ENCODE data around the gene KLHL33. TPM values are rescaled to one million over a fixed set of nuclear protein-coding genes. Genes with fewer than 3 reads are reported as not detected.
"Not testable (repeated sequence)": the region's sequence is repeated elsewhere in the genome, so short reads cannot be mapped to it uniquely, and the experiment has no call there.

KLHL33 gene
- total RNA-seq, 2 experiments from 2014 or later = 3.4 to 3.6 TPM

DNA sequence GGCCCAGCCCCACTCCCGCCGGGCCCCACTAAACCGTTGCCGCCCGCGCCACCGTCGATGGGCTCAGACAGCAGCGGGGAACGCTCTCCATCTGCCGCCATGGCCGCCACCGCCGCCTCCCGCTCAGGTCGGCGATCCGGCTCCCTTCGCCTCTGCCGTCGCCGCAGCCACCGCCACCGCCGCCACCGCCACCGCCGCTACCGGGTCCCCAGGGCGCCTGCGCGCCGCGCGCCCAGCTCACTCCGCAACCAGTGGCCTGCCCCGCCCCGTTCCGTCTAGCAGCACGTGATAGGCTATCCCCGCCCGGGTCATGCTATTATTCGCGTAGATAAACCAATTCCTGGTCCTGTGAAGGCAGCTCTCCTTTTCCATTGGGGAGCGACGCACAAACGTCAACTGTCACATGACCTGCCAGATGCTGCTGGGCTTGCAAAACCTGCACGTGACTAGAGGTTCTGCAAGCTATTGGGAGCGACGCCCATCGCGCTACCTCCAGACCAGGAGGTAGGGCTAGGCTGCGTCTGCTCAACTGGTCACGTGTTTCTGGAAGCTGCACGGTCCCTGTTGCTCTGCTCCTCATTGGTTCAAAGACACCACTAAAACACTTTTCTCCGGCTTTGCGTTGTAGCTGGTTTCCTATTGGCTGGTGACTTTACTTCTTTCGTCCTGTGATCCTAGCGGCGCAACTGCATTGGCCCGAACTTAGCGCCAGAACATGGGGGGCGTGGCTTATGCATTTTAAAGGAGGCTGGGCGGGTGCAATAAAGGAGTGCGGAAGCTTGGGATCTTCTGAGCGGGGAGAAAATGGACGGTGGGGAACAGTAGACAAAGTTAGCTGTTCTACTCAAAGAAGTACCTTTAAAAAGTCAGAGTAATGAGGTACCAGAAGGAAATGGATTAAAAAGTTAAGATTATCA lies 25.5 kb upstream of the KLHL33 start, which contains the start of gene PIP4P1:
PIP4P1 (minus strand) TSS at position 210 of the 917 bp plus-strand sequence; CDS start at position 101, 109 bp downstream.
- POLR2A ChIA-PET = interaction anchor here (0.7 to 2.9 kb wide), 12 partner anchors 8 to 221 kb away, joined by 3 to 29 read pairs (median 8); partner anchors contain the start of genes PARP2, PNP and TEP1
- no peaks in the 10 kb centered on the region for H3K9me3 Mint-ChIP-seq
- peak; percentile 97 for DNase-seq
- peak within 1 kb of the TSS; percentile 93 for H3K27ac Mint-ChIP-seq
- peak; percentile 96 for ATAC-seq (ENCODE audit: low read depth)
- H3K4me3 Mint-ChIP-seq = peak within 1 kb of the TSS; percentile 98
- H3K4me1 Mint-ChIP-seq = peaks cover 27% of the 10 kb centered on the region
- H3K36me3 Mint-ChIP-seq = peaks cover 18% of the 10 kb centered on the region
- H3K27me3 Mint-ChIP-seq = no peaks in the 10 kb centered on the region

DNA sequence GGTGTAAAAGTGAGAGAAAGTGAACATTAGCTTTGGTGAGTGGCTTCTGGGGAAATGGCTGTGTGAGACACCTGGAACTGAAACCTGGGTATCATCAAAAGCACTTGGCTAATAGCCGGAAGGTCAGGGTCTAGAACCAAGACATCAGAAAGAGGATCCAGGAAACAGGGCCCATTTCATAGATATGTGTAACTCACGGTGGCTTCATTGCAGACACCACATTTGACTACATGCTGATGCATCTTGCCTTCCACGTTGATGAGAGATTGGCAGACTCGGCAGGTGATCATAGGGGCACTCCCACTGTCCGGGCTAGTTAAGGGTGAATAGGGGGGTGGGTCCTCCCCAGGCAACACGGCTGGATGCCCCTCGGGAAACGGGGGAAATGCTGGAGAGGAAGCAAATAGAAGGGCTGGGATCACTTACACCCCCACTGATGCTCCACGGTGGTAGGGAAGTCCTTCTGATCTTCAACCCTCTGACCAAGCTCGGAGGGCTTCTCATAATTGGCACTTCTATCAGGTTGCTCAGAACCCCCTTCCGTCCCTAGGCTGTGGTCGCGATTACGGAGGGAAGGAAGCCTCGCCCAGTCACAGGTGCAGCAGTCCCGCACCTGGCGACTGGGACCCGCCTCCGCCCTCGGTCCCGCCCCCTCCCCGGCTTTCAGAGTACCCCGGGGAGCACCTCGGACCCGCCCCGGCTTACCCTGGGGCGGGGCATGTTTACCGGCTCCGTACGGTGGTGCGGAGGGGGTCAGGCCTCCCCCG lies 24.7 kb upstream of the KLHL33 start:
- ATAC-seq (ENCODE audit: low read depth) = no peak
- Mint-ChIP-seq H3K9me3 (no peaks in the 10 kb centered on the region), H3K27me3 (no peaks in the 10 kb centered on the region), H3K4me3 (peak overlapping the region; percentile 98), H3K27ac (peak overlapping the region; percentile 93), H3K4me1 (peaks cover 26% of the 10 kb centered on the region), H3K36me3 (peaks cover 18% of the 10 kb centered on the region)
- POLR2A ChIA-PET = interaction anchor here (0.6 to 2.9 kb wide), 9 partner anchors 9 to 221 kb away, joined by 3 to 29 read pairs (median 9); partner anchors contain the start of genes PARP2, PNP and TEP1
- no peak for DNase-seq

DNA sequence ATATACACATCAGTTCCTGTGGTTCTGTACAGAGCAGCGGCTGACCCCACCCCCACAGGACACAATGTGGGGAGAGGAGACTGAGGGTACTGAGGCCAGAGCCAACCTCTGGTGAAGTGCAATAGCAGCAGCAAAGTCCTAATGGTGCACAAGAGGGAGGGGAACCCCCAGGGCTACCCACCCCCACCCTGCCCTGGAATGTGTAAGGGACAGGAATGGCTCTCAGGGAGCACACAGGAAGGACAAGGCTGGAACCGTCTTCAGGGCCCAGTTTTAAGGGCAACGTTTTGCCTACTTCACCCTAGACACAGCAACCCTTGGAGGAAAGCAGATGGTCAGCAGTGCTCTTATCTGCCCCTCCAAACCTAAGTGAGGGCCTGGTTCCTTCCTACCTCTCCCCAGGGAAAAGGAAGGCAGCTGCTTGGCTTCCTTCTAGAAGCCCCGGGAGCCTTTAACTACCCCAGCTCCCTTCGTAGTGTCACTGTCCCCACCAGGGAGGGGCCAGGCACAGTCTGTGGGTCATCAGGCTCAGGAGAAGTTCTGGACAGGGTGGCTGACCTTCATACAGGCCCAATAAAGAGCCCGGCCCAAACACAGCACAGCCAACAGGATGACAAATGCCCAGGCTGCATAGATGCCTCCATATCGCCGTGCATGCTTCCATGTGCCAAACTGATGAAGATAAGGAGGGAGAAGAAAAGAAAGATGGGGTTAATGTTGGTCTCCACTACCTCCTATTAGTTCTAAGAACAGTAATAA lies 22.2 kb upstream of the KLHL33 start:
- no peak for ATAC-seq (ENCODE audit: low read depth)
- no peaks in the 10 kb centered on the region for H3K27me3 Mint-ChIP-seq
- H3K4me3 Mint-ChIP-seq = no peak overlapping the region
- peaks cover 18% of the 10 kb centered on the region for H3K36me3 Mint-ChIP-seq
- no peaks in the 10 kb centered on the region for H3K9me3 Mint-ChIP-seq
- peaks cover 26% of the 10 kb centered on the region for H3K4me1 Mint-ChIP-seq
- POLR2A ChIA-PET = no interaction called here
- peak overlapping the region; percentile 20 for H3K27ac Mint-ChIP-seq
- no peak for DNase-seq

DNA sequence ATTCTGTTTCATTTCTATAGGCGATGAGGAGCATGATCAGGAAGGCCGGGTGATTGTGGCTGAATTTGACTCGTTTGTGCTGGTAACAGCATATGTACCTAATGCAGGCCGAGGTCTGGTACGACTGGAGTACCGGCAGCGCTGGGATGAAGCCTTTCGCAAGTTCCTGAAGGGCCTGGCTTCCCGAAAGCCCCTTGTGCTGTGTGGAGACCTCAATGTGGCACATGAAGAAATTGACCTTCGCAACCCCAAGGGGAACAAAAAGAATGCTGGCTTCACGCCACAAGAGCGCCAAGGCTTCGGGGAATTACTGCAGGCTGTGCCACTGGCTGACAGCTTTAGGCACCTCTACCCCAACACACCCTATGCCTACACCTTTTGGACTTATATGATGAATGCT lies 21.0 kb upstream of the KLHL33 start:
- Mint-ChIP-seq H3K27ac (peak overlapping the region; percentile 21), H3K4me3 (no peak overlapping the region), H3K36me3 (peaks cover 22% of the 10 kb centered on the region), H3K4me1 (peaks cover 29% of the 10 kb centered on the region), H3K27me3 (no peaks in the 10 kb centered on the region), H3K9me3 (no peaks in the 10 kb centered on the region)
- no peak for ATAC-seq (ENCODE audit: low read depth)
- POLR2A ChIA-PET = interaction anchor here (2.3 to 3.6 kb wide), 3 partner anchors 13 to 114 kb away, joined by 18 to 36 read pairs (median 22); partner anchors contain the start of genes PARP2 and PNP
- DNase-seq = no peak

DNA sequence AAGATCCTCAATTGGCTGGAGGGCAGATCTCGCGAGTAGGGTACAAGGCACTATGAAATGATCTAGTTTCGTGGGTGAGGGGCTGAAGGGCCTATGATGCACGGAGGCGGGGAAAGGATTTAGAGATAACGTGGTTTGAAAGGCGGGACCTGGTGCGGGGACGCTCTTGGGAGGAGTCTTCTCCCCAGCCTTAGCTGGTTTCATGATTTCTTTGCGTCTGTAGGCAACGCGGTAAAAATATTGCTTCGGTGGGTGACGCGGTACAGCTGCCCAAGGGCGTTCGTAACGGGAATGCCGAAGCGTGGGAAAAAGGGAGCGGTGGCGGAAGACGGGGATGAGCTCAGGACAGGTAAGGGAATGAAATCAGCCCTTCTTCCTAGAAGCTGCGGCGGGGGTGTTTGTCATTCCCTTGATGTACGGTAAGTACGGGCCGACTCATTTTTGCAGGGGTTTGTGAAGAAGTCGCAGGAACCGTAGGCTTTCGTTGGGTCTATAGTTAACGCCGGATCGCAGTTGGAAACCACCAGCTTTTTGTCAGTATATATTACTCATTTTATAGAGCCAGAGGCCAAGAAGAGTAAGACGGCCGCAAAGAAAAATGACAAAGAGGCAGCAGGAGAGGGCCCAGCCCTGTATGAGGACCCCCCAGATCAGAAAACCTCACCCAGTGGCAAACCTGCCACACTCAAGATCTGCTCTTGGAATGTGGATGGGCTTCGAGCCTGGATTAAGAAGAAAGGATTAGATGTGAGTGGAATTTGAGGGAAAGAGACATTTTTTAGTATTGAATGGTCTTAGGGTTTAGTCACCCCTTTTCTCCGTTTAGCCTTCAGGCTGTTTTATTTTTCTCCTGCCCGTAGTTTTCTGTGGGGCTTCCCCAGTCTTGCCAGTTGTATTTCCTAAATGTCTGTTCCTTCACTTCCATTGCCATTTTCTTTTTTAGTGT lies 19.7 kb upstream of the KLHL33 start:
- POLR2A ChIA-PET = interaction anchor here (1.0 to 3.6 kb wide), 16 partner anchors 8 to 226 kb away, joined by 3 to 36 read pairs (median 6); partner anchors contain the start of genes PARP2, PNP and TEP1
- H3K4me1 Mint-ChIP-seq = peaks cover 27% of the 10 kb centered on the region
- DNase-seq (no peak), ATAC-seq (ENCODE audit: low read depth) (peak; percentile 65)
- no peaks in the 10 kb centered on the region for H3K27me3 Mint-ChIP-seq
- no peaks in the 10 kb centered on the region for H3K9me3 Mint-ChIP-seq
- H3K36me3 Mint-ChIP-seq = peaks cover 23% of the 10 kb centered on the region
- no peak overlapping the region for H3K27ac Mint-ChIP-seq
- no peak overlapping the region for H3K4me3 Mint-ChIP-seq

DNA sequence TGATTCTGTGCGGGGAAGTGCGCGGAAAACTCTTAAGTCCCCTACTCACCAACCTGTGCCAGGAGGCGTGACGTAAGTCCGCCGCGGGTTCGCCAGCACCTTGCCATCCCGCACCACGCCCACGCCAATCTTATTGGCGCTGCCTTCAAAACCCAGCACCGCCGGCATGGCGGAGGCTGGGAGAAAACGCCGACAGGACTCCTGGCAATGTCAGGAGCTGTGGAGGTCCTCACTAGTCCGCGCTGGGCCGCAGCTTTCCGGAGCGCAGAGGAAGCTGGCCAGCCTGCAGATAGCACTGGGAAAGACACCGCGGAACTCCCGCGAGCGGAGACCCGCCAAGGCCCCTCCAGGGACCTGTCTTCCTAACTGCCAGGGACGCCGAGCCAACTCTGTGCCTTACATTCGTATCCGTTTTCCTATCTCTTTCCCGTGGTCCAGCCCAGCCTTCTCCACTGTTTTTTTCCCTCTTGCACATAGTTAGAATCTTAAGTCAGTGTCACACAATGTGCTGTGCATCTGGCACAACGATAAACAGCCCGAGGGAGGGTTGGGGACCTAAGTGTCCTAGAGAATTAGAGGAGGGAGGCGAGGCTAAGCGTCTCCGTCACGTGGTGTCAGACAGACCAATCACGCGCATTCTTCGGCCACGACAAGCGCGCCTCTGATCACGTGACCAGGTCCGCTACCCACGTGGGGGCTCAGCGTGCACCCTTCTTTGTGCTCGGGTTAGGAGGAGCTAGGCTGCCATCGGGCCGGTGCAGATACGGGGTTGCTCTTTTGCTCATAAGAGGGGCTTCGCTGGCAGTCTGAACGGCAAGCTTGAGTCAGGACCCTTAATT lies 18.8 kb upstream of the KLHL33 start, which contains the start of the genes APEX1 and OSGEP:
APEX1 (plus strand) TSS at position 711 of the 839 bp plus-strand sequence. CDS start 420 bp downstream, outside the sequence.
OSGEP (minus strand) TSS at position 297 of the 839 bp plus-strand sequence; CDS start at position 168, 129 bp downstream.
- POLR2A ChIA-PET = interaction anchor here (1.0 to 3.6 kb wide), 15 partner anchors 9 to 227 kb away, joined by 3 to 36 read pairs (median 7); partner anchors contain the start of genes PARP2, PNP and TEP1
- H3K27me3 Mint-ChIP-seq = no peaks in the 10 kb centered on the region
- peak within 1 kb of the TSS; percentile 41 for H3K4me3 Mint-ChIP-seq
- H3K4me1 Mint-ChIP-seq = peaks cover 19% of the 10 kb centered on the region
- H3K36me3 Mint-ChIP-seq = peaks cover 18% of the 10 kb centered on the region
- DNase-seq = peak; percentile 90
- ATAC-seq (ENCODE audit: low read depth) = peak; percentile 90
- no peak within 1 kb of the TSS for H3K27ac Mint-ChIP-seq
- H3K9me3 Mint-ChIP-seq = no peaks in the 10 kb centered on the region

DNA sequence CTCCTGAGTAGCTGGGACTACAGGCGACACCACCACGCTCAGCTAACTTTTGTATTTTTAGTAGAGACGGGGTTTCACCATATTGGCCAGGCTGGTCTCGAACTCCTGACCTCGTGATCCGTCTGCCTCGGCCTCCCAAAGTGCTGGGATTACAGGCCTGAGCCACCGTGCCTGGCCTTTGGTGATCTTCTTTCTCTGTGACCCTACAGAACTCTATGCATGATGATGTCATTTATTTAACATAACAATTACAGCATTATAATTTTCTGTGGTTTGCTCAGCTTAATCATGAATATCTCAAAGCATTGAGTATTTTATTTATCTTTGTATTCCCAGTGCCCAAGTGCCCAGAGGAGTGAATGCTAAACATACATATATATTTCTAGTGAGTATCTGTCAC lies 16.9 kb upstream of the KLHL33 start:
- not testable (repeated sequence) for ATAC-seq (ENCODE audit: low read depth); DNase-seq; H3K27me3 Mint-ChIP-seq; H3K27ac Mint-ChIP-seq; H3K4me1 Mint-ChIP-seq; H3K4me3 Mint-ChIP-seq; H3K9me3 Mint-ChIP-seq
- H3K36me3 Mint-ChIP-seq = peaks cover 17% of the 10 kb centered on the region
- POLR2A ChIA-PET = interaction anchor here (0.7 to 3.4 kb wide), 3 partner anchors 12 to 24 kb away, joined by 3 to 35 read pairs (median 5); partner anchors contain the start of gene PNP

DNA sequence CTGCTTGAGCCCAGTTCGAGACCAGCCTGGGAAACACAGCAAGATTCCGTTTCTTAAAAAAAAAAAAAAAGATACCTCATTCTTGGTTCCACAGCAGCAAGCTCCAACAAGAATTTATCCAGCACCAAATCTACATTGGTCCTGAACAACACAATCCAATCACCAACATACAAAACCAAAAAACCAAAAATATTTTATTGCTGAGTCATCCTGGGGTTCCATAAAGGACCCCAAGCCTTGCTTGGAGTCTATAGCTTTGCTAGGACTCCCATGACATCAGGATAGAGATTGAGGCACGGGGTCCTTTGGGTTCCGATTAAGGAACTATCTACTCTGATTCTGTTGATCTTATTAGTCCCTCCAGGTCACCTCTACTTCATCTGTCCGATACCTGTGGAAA lies 10.9 kb upstream of the KLHL33 start:
- ATAC-seq (ENCODE audit: low read depth) = no peak
- no peak overlapping the region for H3K4me3 Mint-ChIP-seq
- peaks cover 27% of the 10 kb centered on the region for H3K36me3 Mint-ChIP-seq
- no peak overlapping the region for H3K27ac Mint-ChIP-seq
- POLR2A ChIA-PET = no interaction called here
- no peaks in the 10 kb centered on the region for H3K27me3 Mint-ChIP-seq
- H3K9me3 Mint-ChIP-seq = no peaks in the 10 kb centered on the region
- DNase-seq = no peak
- peaks cover 5% of the 10 kb centered on the region for H3K4me1 Mint-ChIP-seq

DNA sequence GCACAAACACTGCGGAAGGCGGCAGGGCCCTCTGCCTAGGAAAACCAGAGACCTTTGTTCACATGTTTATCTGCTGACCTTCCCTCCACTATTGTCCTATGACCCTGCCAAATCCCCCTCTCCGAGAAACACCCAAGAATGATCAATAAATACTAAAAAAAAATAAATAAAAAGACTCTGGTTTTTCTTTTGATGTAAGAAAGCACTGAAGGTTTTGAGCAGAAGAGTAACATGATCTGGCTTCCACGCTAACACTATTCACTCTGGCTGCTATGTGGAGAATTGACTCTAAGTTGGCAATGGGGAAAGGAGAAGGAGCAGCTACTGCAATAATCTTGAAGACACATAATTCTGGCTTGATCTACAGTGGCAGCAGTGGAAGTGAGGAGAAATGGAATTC lies 7.7 kb upstream of the KLHL33 start:
- not testable (repeated sequence) for H3K27me3 Mint-ChIP-seq
- POLR2A ChIA-PET = interaction anchor here (1.1 kb wide), 1 partner anchor 11 kb away, joined by 4 read pairs; the partner anchor contains the start of genes APEX1 and OSGEP

DNA sequence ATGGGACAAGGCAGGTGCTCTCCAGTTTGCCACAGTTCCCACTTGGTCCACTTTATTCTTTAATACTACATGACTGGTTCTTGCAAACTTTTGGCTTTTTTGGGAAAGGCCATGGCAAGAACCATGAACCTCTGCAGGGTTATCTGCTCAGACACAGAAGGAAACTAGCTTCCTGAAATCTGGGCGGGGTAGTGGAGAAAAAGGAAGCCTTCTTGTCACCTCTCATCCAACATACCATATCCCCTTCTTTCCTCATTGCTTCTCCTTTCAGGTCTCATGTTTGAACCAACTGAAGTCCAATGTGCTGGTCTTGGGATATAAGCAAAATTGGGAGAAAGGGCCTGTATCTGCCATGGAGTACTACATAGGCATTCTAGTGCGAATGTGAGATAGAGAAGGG lies 5.5 kb upstream of the KLHL33 start:
- ATAC-seq (ENCODE audit: low read depth) (no peak), DNase-seq (no peak)
- POLR2A ChIA-PET = interaction anchor here (0.5 to 3.1 kb wide), 5 partner anchors 11 to 28 kb away, joined by 3 to 18 read pairs (median 4); partner anchors contain the start of genes APEX1, OSGEP and PNP
- H3K4me3 Mint-ChIP-seq = peak overlapping the region; percentile 82
- H3K27ac Mint-ChIP-seq = peak overlapping the region; percentile 92
- H3K4me1 Mint-ChIP-seq = peaks cover 25% of the 10 kb centered on the region
- no peaks in the 10 kb centered on the region for H3K9me3 Mint-ChIP-seq
- peaks cover 8% of the 10 kb centered on the region for H3K36me3 Mint-ChIP-seq
- no peaks in the 10 kb centered on the region for H3K27me3 Mint-ChIP-seq

More for the DNA sequence above, 7.7 kb upstream of the KLHL33 start:
- H3K9me3 Mint-ChIP-seq; H3K4me3 Mint-ChIP-seq; H3K27ac Mint-ChIP-seq; ATAC-seq (ENCODE audit: low read depth); DNase-seq: not testable (repeated sequence)
- peaks cover 21% of the 10 kb centered on the region for H3K36me3 Mint-ChIP-seq
- H3K4me1 Mint-ChIP-seq = peaks cover 22% of the 10 kb centered on the region

All from activated naive CD8-positive, alpha-beta T cell treated with anti-CD3 and anti-CD28 coated beads, Interleukin-2, amount 10 ng/mL, durations not matched to agents 7 days and 5 days (primary cell).